ENCODE measurements around the gene NEK6.

The NEK6 gene

DNA sequence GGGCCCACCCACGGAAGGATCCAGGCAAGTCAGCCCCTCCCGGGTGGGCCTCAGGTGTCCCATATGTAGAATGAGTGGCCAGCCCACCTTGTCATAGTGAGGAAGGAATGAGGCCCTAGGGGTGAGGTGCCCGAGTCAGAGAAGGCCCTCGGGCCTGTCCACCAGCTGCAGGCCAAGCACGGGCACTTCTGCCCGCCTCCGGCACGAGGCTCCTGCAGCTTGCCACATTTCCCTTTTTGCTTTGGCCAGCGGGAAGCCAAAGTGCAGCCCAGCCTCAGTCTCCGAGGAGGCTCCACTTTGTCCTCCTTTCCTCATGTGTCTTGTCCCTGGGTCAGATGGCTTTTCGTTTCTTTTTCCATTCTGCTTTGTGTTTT is 84.6 kb downstream of the NEK6 start:
- Histone ChIP-seq H3K9me3 (ENCODE audit: control insufficient read depth in 1 of 2, low read length in 2 of 2) (peaks cover 0 to 6% of the 10 kb centered on the region in 2 donors), H3K4me1 (ENCODE audit: control insufficient read depth in 1 of 2, insufficient read depth in 2 of 2, low read length in 2 of 2) (peaks cover 0 to 17% of the 10 kb centered on the region in 2 donors), H3K36me3 (ENCODE audit: control insufficient read depth in 1 of 2, insufficient read depth in 2 of 2, low read length in 2 of 2) (peaks cover 32 to 70% of the 10 kb centered on the region in 2 donors), H3K27ac (ENCODE audit: low read length) (no peak overlapping the region), H3K27me3 (ENCODE audit: low read depth, low read length) (no peaks in the 10 kb centered on the region), H3K4me3 (ENCODE audit: low read depth in 1 of 2, low read length in 2 of 2) (peak overlapping the region in 1 of 2 donors; percentile 45)

GRCh38 chr9:124342776-124343485 is 85.2 kb downstream of the NEK6 start:
- H3K27me3 ChIP-seq (ENCODE audit: low read depth, low read length): no peaks in the 10 kb centered on the region
- peaks cover 0 to under 1% of the 10 kb centered on the region in 2 donors for H3K9me3 ChIP-seq (ENCODE audit: control insufficient read depth in 1 of 2, low read length in 2 of 2)
- no peak overlapping the region for H3K27ac ChIP-seq (ENCODE audit: low read length)
- peak overlapping the region in 1 of 2 donors; percentile 45 for H3K4me3 ChIP-seq (ENCODE audit: low read depth in 1 of 2, low read length in 2 of 2)
- peaks cover 0 to 17% of the 10 kb centered on the region in 2 donors for H3K4me1 ChIP-seq (ENCODE audit: control insufficient read depth in 1 of 2, insufficient read depth in 2 of 2, low read length in 2 of 2)
- H3K36me3 ChIP-seq (ENCODE audit: control insufficient read depth in 1 of 2, insufficient read depth in 2 of 2, low read length in 2 of 2): peaks cover 32 to 70% of the 10 kb centered on the region in 2 donors

- Histone ChIP-seq H3K27ac (ENCODE audit: low read length) (no peak overlapping the region), H3K4me1 (ENCODE audit: control insufficient read depth in 1 of 2, insufficient read depth in 2 of 2, low read length in 2 of 2) (peaks cover 0 to 17% of the 10 kb centered on the region in 2 donors), H3K27me3 (ENCODE audit: low read depth, low read length) (no peaks in the 10 kb centered on the region), H3K9me3 (ENCODE audit: control insufficient read depth in 1 of 2, low read length in 2 of 2) (no peaks in the 10 kb centered on the region), H3K36me3 (ENCODE audit: control insufficient read depth in 1 of 2, insufficient read depth in 2 of 2, low read length in 2 of 2) (peaks cover 36 to 70% of the 10 kb centered on the region in 2 donors), H3K4me3 (ENCODE audit: low read depth in 1 of 2, low read length in 2 of 2) (peak overlapping the region in 1 of 2 donors; percentile 45)
Observed at GRCh38 chr9:124343533-124344290, 86.0 kb downstream of the NEK6 start.

DNA sequence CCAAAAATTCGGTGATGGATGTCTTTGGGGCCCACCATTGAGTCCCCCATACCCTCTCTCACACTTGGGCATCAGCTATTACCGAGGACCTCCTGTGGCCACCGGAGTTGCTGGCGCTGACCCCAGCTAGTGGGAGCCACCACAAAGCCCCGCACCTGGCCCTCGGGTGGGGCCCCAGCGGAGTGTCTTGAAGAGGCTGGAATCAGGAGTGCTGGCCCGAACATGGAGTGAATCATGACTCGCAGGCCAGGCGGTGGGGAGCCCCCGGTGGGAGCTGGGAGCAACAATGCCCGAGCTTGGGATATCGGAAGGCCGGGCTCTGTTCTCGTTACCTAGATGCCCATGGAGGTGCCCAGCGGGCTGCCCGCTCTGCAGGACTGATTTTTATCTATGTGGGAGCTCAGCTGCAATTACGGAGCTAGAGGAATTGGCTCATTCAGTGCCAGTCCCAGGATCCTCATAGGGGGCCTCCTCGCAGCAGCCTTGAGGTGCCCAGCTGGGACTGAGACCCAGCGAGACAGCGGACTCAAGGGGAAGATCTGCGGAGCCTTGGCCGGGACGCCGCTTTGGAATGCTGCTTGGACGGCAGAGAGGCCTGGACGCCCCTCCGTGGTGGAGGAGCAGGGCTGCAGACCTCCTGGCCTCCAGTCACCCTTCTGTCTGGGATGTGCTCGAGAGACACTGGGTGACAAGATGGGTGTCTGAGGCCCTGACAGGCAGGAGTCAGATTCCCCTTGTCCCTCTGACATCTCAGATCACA is 86.7 kb downstream of the NEK6 start:
- Histone ChIP-seq H3K27ac (ENCODE audit: low read length) (no peak overlapping the region), H3K9me3 (ENCODE audit: control insufficient read depth in 1 of 2, low read length in 2 of 2) (no peaks in the 10 kb centered on the region), H3K4me3 (ENCODE audit: low read depth in 1 of 2, low read length in 2 of 2) (no peak overlapping the region), H3K27me3 (ENCODE audit: low read depth, low read length) (no peaks in the 10 kb centered on the region), H3K4me1 (ENCODE audit: control insufficient read depth in 1 of 2, insufficient read depth in 2 of 2, low read length in 2 of 2) (peaks cover 0 to 17% of the 10 kb centered on the region in 2 donors), H3K36me3 (ENCODE audit: control insufficient read depth in 1 of 2, insufficient read depth in 2 of 2, low read length in 2 of 2) (peaks cover 41 to 69% of the 10 kb centered on the region in 2 donors)

- Histone ChIP-seq H3K4me1 (ENCODE audit: control insufficient read depth in 1 of 2, insufficient read depth in 2 of 2, low read length in 2 of 2) (peaks cover 0 to 17% of the 10 kb centered on the region in 2 donors), H3K27ac (ENCODE audit: low read length) (no peak overlapping the region), H3K4me3 (ENCODE audit: low read depth in 1 of 2, low read length in 2 of 2) (no peak overlapping the region), H3K36me3 (ENCODE audit: control insufficient read depth in 1 of 2, insufficient read depth in 2 of 2, low read length in 2 of 2) (peaks cover 43 to 68% of the 10 kb centered on the region in 2 donors), H3K27me3 (ENCODE audit: low read depth, low read length) (no peaks in the 10 kb centered on the region), H3K9me3 (ENCODE audit: control insufficient read depth in 1 of 2, low read length in 2 of 2) (no peaks in the 10 kb centered on the region)
Observed at GRCh38 chr9:124345063-124345462, 87.3 kb downstream of the NEK6 start.

GRCh38 chr9:124345751-124346281 is 88.1 kb downstream of the NEK6 start:
- Histone ChIP-seq H3K36me3 (ENCODE audit: control insufficient read depth in 1 of 2, insufficient read depth in 2 of 2, low read length in 2 of 2) (peaks cover 51 to 67% of the 10 kb centered on the region in 2 donors), H3K4me1 (ENCODE audit: control insufficient read depth in 1 of 2, insufficient read depth in 2 of 2, low read length in 2 of 2) (peaks cover 0 to 17% of the 10 kb centered on the region in 2 donors), H3K27me3 (ENCODE audit: low read depth, low read length) (no peaks in the 10 kb centered on the region), H3K9me3 (ENCODE audit: control insufficient read depth in 1 of 2, low read length in 2 of 2) (no peaks in the 10 kb centered on the region), H3K4me3 (ENCODE audit: low read depth in 1 of 2, low read length in 2 of 2) (no peak overlapping the region), H3K27ac (ENCODE audit: low read length) (no peak overlapping the region)

- peaks cover 0 to 17% of the 10 kb centered on the region in 2 donors for H3K4me1 ChIP-seq (ENCODE audit: control insufficient read depth in 1 of 2, insufficient read depth in 2 of 2, low read length in 2 of 2)
- no peak overlapping the region for H3K4me3 ChIP-seq (ENCODE audit: low read depth in 1 of 2, low read length in 2 of 2)
- peaks cover 58 to 74% of the 10 kb centered on the region in 2 donors for H3K36me3 ChIP-seq (ENCODE audit: control insufficient read depth in 1 of 2, insufficient read depth in 2 of 2, low read length in 2 of 2)
- H3K27ac ChIP-seq (ENCODE audit: low read length): no peak overlapping the region
- H3K27me3 ChIP-seq (ENCODE audit: low read depth, low read length): no peaks in the 10 kb centered on the region
- H3K9me3 ChIP-seq (ENCODE audit: control insufficient read depth in 1 of 2, low read length in 2 of 2): no peaks in the 10 kb centered on the region
Observed at GRCh38 chr9:124346347-124347163, 88.8 kb downstream of the NEK6 start.

GRCh38 chr9:124347206-124347967 is 89.6 kb downstream of the NEK6 start:
- H3K27ac ChIP-seq (ENCODE audit: low read length): no peak overlapping the region
- H3K4me3 ChIP-seq (ENCODE audit: low read depth in 1 of 2, low read length in 2 of 2): no peak overlapping the region
- H3K9me3 ChIP-seq (ENCODE audit: control insufficient read depth in 1 of 2, low read length in 2 of 2): no peaks in the 10 kb centered on the region
- H3K27me3 ChIP-seq (ENCODE audit: low read depth, low read length): no peaks in the 10 kb centered on the region
- H3K4me1 ChIP-seq (ENCODE audit: control insufficient read depth in 1 of 2, insufficient read depth in 2 of 2, low read length in 2 of 2): peaks cover 0 to 14% of the 10 kb centered on the region in 2 donors
- H3K36me3 ChIP-seq (ENCODE audit: control insufficient read depth in 1 of 2, insufficient read depth in 2 of 2, low read length in 2 of 2): peaks cover 65 to 79% of the 10 kb centered on the region in 2 donors

DNA sequence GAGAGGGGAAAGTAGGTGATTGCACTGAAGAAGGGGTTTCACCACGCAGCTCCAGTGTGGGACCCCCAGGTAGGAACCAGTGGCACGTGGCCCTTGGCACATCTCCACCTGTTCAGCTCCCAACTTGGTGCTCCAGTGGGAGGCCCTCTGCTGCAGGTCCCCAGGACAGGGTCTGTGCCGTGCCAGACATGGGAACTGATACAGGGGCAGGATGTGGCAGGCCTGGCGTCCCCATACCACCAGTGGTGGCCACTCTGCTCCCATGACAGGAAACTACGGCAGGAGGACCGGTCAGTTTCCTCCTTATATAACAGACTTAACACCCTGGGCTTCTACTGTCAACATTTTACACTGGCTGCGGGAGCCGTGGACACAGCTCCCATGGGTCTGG is 90.2 kb downstream of the NEK6 start:
- H3K36me3 ChIP-seq (ENCODE audit: control insufficient read depth in 1 of 2, insufficient read depth in 2 of 2, low read length in 2 of 2): peaks cover 71 to 85% of the 10 kb centered on the region in 2 donors
- no peak overlapping the region for H3K27ac ChIP-seq (ENCODE audit: low read length)
- H3K27me3 ChIP-seq (ENCODE audit: low read depth, low read length): no peaks in the 10 kb centered on the region
- H3K4me1 ChIP-seq (ENCODE audit: control insufficient read depth in 1 of 2, insufficient read depth in 2 of 2, low read length in 2 of 2): peaks cover 0 to 8% of the 10 kb centered on the region in 2 donors
- H3K4me3 ChIP-seq (ENCODE audit: low read depth in 1 of 2, low read length in 2 of 2): no peak overlapping the region
- H3K9me3 ChIP-seq (ENCODE audit: control insufficient read depth in 1 of 2, low read length in 2 of 2): no peaks in the 10 kb centered on the region

DNA sequence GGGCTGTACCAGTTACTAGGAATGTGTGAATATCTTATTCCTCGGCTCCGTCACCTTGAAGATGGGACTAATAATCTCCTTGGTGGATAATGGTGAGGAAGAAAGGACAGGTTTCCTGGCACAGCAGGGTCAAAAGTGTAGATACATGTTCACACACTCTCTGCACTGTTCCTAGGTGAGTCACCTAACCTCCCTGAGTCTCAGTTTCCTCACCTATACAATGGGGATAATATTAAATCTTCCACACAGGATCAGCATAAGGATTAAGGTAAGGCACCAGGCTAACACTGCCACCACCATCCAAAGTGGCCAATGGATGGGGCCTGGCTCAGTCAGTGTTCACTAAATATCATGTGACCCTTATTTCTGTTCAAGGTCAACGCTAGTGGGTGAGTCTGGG is 90.6 kb downstream of the NEK6 start:
- no peaks in the 10 kb centered on the region for H3K9me3 ChIP-seq (ENCODE audit: control insufficient read depth in 1 of 2, low read length in 2 of 2)

More for the DNA sequence above, 90.6 kb downstream of the NEK6 start:
- no peaks in the 10 kb centered on the region for H3K27me3 ChIP-seq (ENCODE audit: low read depth, low read length)
- H3K4me1 ChIP-seq (ENCODE audit: control insufficient read depth in 1 of 2, insufficient read depth in 2 of 2, low read length in 2 of 2): peaks cover 0 to 5% of the 10 kb centered on the region in 2 donors
- peaks cover 75 to 89% of the 10 kb centered on the region in 2 donors for H3K36me3 ChIP-seq (ENCODE audit: control insufficient read depth in 1 of 2, insufficient read depth in 2 of 2, low read length in 2 of 2)
- H3K27ac ChIP-seq (ENCODE audit: low read length): no peak overlapping the region
- no peak overlapping the region for H3K4me3 ChIP-seq (ENCODE audit: low read depth in 1 of 2, low read length in 2 of 2)
